OCI-LY1 (cell line): ENCODE measurements around the gene AK4.
A peak's percentile ranks its signal among the peaks of the same experiment; 100 is the strongest.

Experiments used
- H2AFZ ChIP-seq: fragments of 200-600 bp; sonication (generic), shearing (Covaris generic); 2 replicates; pipeline ENCODE4 v1.6.0; 2014; ENCODE audit warnings: antibody characterized with exemption, mild to moderate bottlenecking, low read length
- H3F3A ChIP-seq: fragments of 200-600 bp; sonication (generic), shearing (Covaris generic); 2 replicates; pipeline ENCODE4 v1.6.0; 2014; ENCODE audit warnings: mild to moderate bottlenecking, antibody characterized with exemption, low read length, moderate library complexity; ENCODE audit not compliant: insufficient read depth
- H3K27ac ChIP-seq: fragments of 200-600 bp; sonication (generic); 2 replicates; pipeline ENCODE4 v1.5.1; 2014; ENCODE audit warnings: low read length, mixed run types, mild to moderate bottlenecking, low read depth; ENCODE audit not compliant: poor library complexity, severe bottlenecking
- H3K27me3 ChIP-seq: fragments of 200-600 bp; sonication (generic); 2 replicates; pipeline ENCODE4 v1.6.0; 2014; ENCODE audit warnings: antibody characterized with exemption, mild to moderate bottlenecking, low read length, moderate library complexity; ENCODE audit not compliant: insufficient read depth
- H3K36me3 ChIP-seq: fragments of 200-600 bp; sonication (generic); 2 replicates; pipeline ENCODE4 v1.6.1; 2014; ENCODE audit warnings: mild to moderate bottlenecking, antibody characterized with exemption, low read length, moderate library complexity, mixed read lengths; ENCODE audit not compliant: insufficient read depth
- H3K4me1 ChIP-seq: fragments of 200-600 bp; sonication (generic); 2 replicates; pipeline ENCODE4 v1.5.1; 2014; ENCODE audit warnings: mild to moderate bottlenecking, low read length, moderate library complexity; ENCODE audit not compliant: insufficient read depth, severe bottlenecking
- H3K4me2 ChIP-seq: fragments of 200-600 bp; sonication (generic), shearing (Covaris generic); 2 replicates; pipeline ENCODE4 v1.6.1; 2014; ENCODE audit warnings: low read length
- H3K4me3 ChIP-seq: fragments of 200-600 bp; sonication (generic); 2 replicates; pipeline ENCODE4 v1.5.1; 2014; ENCODE audit warnings: low read length, low read depth, mild to moderate bottlenecking, mixed read lengths; ENCODE audit not compliant: poor library complexity, severe bottlenecking
- H3K79me2 ChIP-seq: fragments of 200-600 bp; shearing (Covaris generic); 2 replicates; pipeline ENCODE4 v1.6.1; 2016; ENCODE audit warnings: mixed run types, low read length, mixed read lengths; ENCODE audit not compliant: insufficient read depth
- H3K9ac ChIP-seq: fragments of 200-600 bp; sonication (generic), shearing (Covaris generic); 2 replicates; pipeline ENCODE4 v1.6.1; 2014; ENCODE audit warnings: mild to moderate bottlenecking, low read length, mixed read lengths
- H3K9me2 ChIP-seq: fragments of 200-600 bp; sonication (generic), shearing (Covaris generic); 2 replicates; pipeline ENCODE4 v1.6.1; 2014; ENCODE audit warnings: low read depth, mild to moderate bottlenecking, low read length, mixed read lengths
- H3K9me3 ChIP-seq: fragments of 200-600 bp; shearing (Covaris generic); 2 replicates; pipeline ENCODE4 v1.6.1; 2014; ENCODE audit warnings: low read length, mixed read lengths
- H4K20me1 ChIP-seq: fragments of 200-600 bp; sonication (generic), shearing (Covaris generic); 2 replicates; pipeline ENCODE4 v1.6.0; 2016; ENCODE audit warnings: mild to moderate bottlenecking, low read length; ENCODE audit not compliant: insufficient read depth
- CTCF ChIP-seq: fragments of 200-600 bp; sonication (generic), shearing (Covaris generic); IDR thresholded peaks from 2 replicates; pipeline ENCODE4 v1.5.1; 2017; ENCODE audit warnings: mild to moderate bottlenecking, antibody characterized with exemption, low read length, moderate library complexity, mixed read lengths
- EZH2 ChIP-seq: fragments of 200-600 bp; sonication (generic), shearing (Covaris generic); IDR thresholded peaks from 2 replicates; pipeline ENCODE4 v1.8.0; 2017; ENCODE audit warnings: borderline replicate concordance, mixed run types, mild to moderate bottlenecking, antibody characterized with exemption, low read length, moderate library complexity, mixed read lengths

Gene AK4

GRCh38 chr1:65263286-65263685 is 115.3 kb downstream of the AK4 start:
- no peak overlapping the region for H2AFZ ChIP-seq
- H3K4me1 ChIP-seq = peaks cover 23% of the 10 kb centered on the region
- no peaks in the 10 kb centered on the region for H3F3A ChIP-seq
- H3K9ac ChIP-seq = no peak overlapping the region
- 0 out of 2 replicates have a peak, but pooled peaks cover 2% of the 10 kb centered on the region for H4K20me1 ChIP-seq
- H3K9me2 ChIP-seq = no peaks in the 10 kb centered on the region
- no peaks in the 10 kb centered on the region for H3K79me2 ChIP-seq
- H3K27ac ChIP-seq = no peak overlapping the region
- H3K27me3 ChIP-seq = no peaks in the 10 kb centered on the region
- H3K36me3 ChIP-seq = no peaks in the 10 kb centered on the region
- no peaks in the 10 kb centered on the region for H3K9me3 ChIP-seq
- no peak overlapping the region for H3K4me2 ChIP-seq
- no peak overlapping the region for H3K4me3 ChIP-seq
- TF ChIP-seq CTCF (no peak), EZH2 (no peak)

GRCh38 chr1:65264197-65264929 is 116.4 kb downstream of the AK4 start:
- Histone ChIP-seq H3F3A (no peaks in the 10 kb centered on the region), H3K36me3 (no peaks in the 10 kb centered on the region), H3K9ac (no peak overlapping the region), H3K4me3 (no peak overlapping the region), H2AFZ (no peak overlapping the region), H3K4me1 (peaks cover 23% of the 10 kb centered on the region), H3K27me3 (no peaks in the 10 kb centered on the region), H3K9me3 (no peaks in the 10 kb centered on the region), H3K79me2 (no peaks in the 10 kb centered on the region), H4K20me1 (0 out of 2 replicates have a peak, but pooled peaks cover 2% of the 10 kb centered on the region), H3K9me2 (no peaks in the 10 kb centered on the region), H3K4me2 (peak overlapping the region; percentile 41; the same call in 1 of the 2 replicates), H3K27ac (no peak overlapping the region)
- TF ChIP-seq EZH2 (no peak), CTCF (no peak)

- H3F3A ChIP-seq = no peaks in the 10 kb centered on the region
- H3K9me3 ChIP-seq = no peaks in the 10 kb centered on the region
- H3K9me2 ChIP-seq = no peaks in the 10 kb centered on the region
- H3K9ac ChIP-seq = peak overlapping the region; percentile 54; the same call in 1 of the 2 replicates
- H3K4me2 ChIP-seq = peak overlapping the region; percentile 77
- H3K4me3 ChIP-seq = peak overlapping the region; percentile 59
- no peaks in the 10 kb centered on the region for H3K27me3 ChIP-seq
- H3K4me1 ChIP-seq = peaks cover 23% of the 10 kb centered on the region
- H3K36me3 ChIP-seq = no peaks in the 10 kb centered on the region
- H3K79me2 ChIP-seq = no peaks in the 10 kb centered on the region
- TF ChIP-seq CTCF = no peak
- no peak for TF ChIP-seq EZH2
- H2AFZ ChIP-seq = no peak overlapping the region
- H4K20me1 ChIP-seq = 0 out of 2 replicates have a peak, but pooled peaks cover 2% of the 10 kb centered on the region
- no peak overlapping the region for H3K27ac ChIP-seq
Measured at GRCh38 chr1:65265296-65265650, 117.3 kb downstream of the AK4 start.
